HG02970 (cell line): ENCODE data around the gene MUCL3.
"Not testable (repeated sequence)": the region's sequence is repeated elsewhere in the genome, so short reads cannot be mapped to it uniquely, and the experiment has no call there.

ENCODE experiments used
- ATAC-seq: cut with Tn5 transposase; IDR thresholded peaks from one replicate; pipeline ENCODE4 v1.9.1; 2021; ENCODE audit warnings: mild to moderate bottlenecking, moderate library complexity, moderate number of reproducible peaks; ENCODE audit not compliant: unreplicated experiment, low FRiP score

The MUCL3 gene

GRCh38 chr6:30937265-30937664, 3.5 kb upstream of the MUCL3 start:
- ATAC-seq = no peak

- ATAC-seq = no peak
These were observed 2.0 kb upstream of the MUCL3 start for GRCh38 chr6:30938730-30939129.

GRCh38 chr6:30939473-30939872, 1.3 kb upstream of the MUCL3 start:
- ATAC-seq = no peak

GRCh38 chr6:30942338-30943060, 1.7 kb downstream of the MUCL3 start:
- no peak for ATAC-seq

GRCh38 chr6:30944051-30944450, 3.3 kb downstream of the MUCL3 start:
- ATAC-seq = no peak

- no peak for ATAC-seq
These were observed 4.5 kb downstream of the MUCL3 start for GRCh38 chr6:30945281-30945680.

- no peak for ATAC-seq
These were observed 6.5 kb downstream of the MUCL3 start for GRCh38 chr6:30947231-30947630.

- no peak for ATAC-seq
These were observed 8.0 kb downstream of the MUCL3 start for GRCh38 chr6:30948811-30949210.

GRCh38 chr6:30951907-30952469, 11.2 kb downstream of the MUCL3 start:
- no peak for ATAC-seq

GRCh38 chr6:30954631-30955366, 14.0 kb downstream of the MUCL3 start:
- ATAC-seq = no peak

GRCh38 chr6:30955367-30956042, 14.7 kb downstream of the MUCL3 start:
- no peak for ATAC-seq

- ATAC-seq = no peak
These were observed 16.9 kb downstream of the MUCL3 start for GRCh38 chr6:30957716-30958115.

GRCh38 chr6:30960907-30961673, 20.3 kb downstream of the MUCL3 start:
- no peak for ATAC-seq

- ATAC-seq = no peak
These were observed 21.9 kb downstream of the MUCL3 start for GRCh38 chr6:30962716-30963115.

- ATAC-seq = no peak
These were observed 22.9 kb downstream of the MUCL3 start for GRCh38 chr6:30963641-30964040.

- ATAC-seq = no peak
These were observed 23.3 kb downstream of the MUCL3 start for GRCh38 chr6:30964075-30964474.

GRCh38 chr6:30965140-30965601, 24.4 kb downstream of the MUCL3 start:
- no peak for ATAC-seq

GRCh38 chr6:30966154-30966553, 25.4 kb downstream of the MUCL3 start:
- ATAC-seq = no peak

GRCh38 chr6:30969171-30969570, 28.4 kb downstream of the MUCL3 start:
- ATAC-seq = not testable (repeated sequence)

GRCh38 chr6:30970946-30971345, 30.2 kb downstream of the MUCL3 start:
- ATAC-seq = no peak
